ENCODE data around the gene SLC16A13.

- TF ChIP-seq CTCF (conservative IDR thresholded peaks at IDR 0.05; ENCODE audit: low read depth, low read length), result no peak
- TF ChIP-seq EZH2 (IDR thresholded peaks at IDR 0.05; ENCODE audit: borderline replicate concordance, low read depth, low read length, poor library complexity, severe bottlenecking), result no peak
Observed at GRCh38 chr17:7019367-7019766, 16.4 kb upstream of the SLC16A13 start.
